Measurements from ENCODE around the gene COL4A2. TPM values are rescaled to one million over a fixed set of nuclear protein-coding genes. Genes with fewer than 3 reads are reported as not detected.

The COL4A2 gene
- total RNA-seq, 4 donors from 2014 or later, result 56.6 to 139 (median 89.1) TPM

DNA sequence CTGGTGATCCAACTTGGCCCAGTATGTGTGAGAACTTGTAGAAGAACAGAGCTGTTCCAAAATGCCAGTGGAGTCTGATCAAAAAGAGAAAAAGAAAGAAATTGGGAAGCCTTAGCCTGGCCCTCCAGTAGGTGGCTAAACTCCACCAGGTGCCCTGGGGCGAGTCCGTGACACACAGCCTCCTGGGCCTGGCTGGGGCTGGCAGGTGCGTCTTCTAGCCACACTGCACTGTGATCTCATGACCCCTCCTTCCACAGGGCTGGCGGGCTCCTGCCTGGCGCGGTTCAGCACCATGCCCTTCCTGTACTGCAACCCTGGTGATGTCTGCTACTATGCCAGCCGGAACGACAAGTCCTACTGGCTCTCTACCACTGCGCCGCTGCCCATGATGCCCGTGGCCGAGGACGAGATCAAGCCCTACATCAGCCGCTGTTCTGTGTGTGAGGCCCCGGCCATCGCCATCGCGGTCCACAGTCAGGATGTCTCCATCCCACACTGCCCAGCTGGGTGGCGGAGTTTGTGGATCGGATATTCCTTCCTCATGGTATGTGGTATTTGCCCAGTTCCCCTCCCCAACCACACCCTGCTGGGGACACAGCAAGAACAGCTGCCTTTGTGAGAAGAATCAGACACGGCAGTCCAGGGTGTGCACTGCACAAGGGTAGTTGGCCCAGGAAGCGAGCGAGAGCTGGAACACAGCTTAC lies 200.7 kb downstream of the COL4A2 start:
- H3K4me1 ChIP-seq, result peaks cover 0 to 58% (median 3%) of the 10 kb centered on the region in 4 donors
- H3K36me3 ChIP-seq, result peaks cover 0 to 39% (median 0%) of the 10 kb centered on the region in 3 donors
- TF ChIP-seq POLR2A (IDR thresholded peaks at IDR 0.05), result peak; percentile 45 to 66
- TF ChIP-seq CTCF (IDR thresholded peaks at IDR 0.05), result peak in 3 of 6 experiments; percentile 67 to 81 (median 80)
- no peaks in the 10 kb centered on the region for H3K27me3 ChIP-seq
- no peaks in the 10 kb centered on the region for H3K9me3 ChIP-seq
- H3K27ac ChIP-seq, result peak overlapping the region in 3 of 4 donors; percentile 79 to 96 (median 94)
- H3K4me3 ChIP-seq, result peak overlapping the region in 2 of 4 donors; percentile 28 to 47
- DNase-seq, result peak in 2 of 3 donors; percentile 88

GRCh38 chr13:110509478-110509926 lies 202.4 kb downstream of the COL4A2 start:
- no peaks in the 10 kb centered on the region for H3K27me3 ChIP-seq
- H3K27ac ChIP-seq, result peak overlapping the region in 3 of 4 donors; percentile 35 to 79 (median 41)
- no peaks in the 10 kb centered on the region for H3K9me3 ChIP-seq
- no peak for DNase-seq
- H3K4me1 ChIP-seq, result peaks cover 0 to 46% (median 3%) of the 10 kb centered on the region in 4 donors
- no peak overlapping the region for H3K4me3 ChIP-seq
- TF ChIP-seq CTCF (IDR thresholded peaks at IDR 0.05), result no peak
- no peak for TF ChIP-seq POLR2A (IDR thresholded peaks at IDR 0.05)
- peaks cover 0 to 32% (median 0%) of the 10 kb centered on the region in 3 donors for H3K36me3 ChIP-seq

GRCh38 chr13:110509971-110510786 lies 203.1 kb downstream of the COL4A2 start:
- Histone ChIP-seq H3K27ac (peak overlapping the region in 2 of 4 donors; percentile 35 to 41), H3K4me1 (peaks cover 0 to 42% (median 3%) of the 10 kb centered on the region in 4 donors), H3K36me3 (peaks cover 0 to 36% (median 0%) of the 10 kb centered on the region in 3 donors), H3K4me3 (no peak overlapping the region), H3K9me3 (no peaks in the 10 kb centered on the region), H3K27me3 (no peaks in the 10 kb centered on the region)
- DNase-seq, result peak in 1 of 3 donors; percentile 24
- no peak for TF ChIP-seq CTCF (IDR thresholded peaks at IDR 0.05)
- TF ChIP-seq POLR2A (IDR thresholded peaks at IDR 0.05), result no peak

GRCh38 chr13:110511509-110512181 lies 204.6 kb downstream of the COL4A2 start:
- Histone ChIP-seq H3K4me1 (peaks cover 0 to 29% (median 1%) of the 10 kb centered on the region in 4 donors), H3K27ac (no peak overlapping the region), H3K27me3 (no peaks in the 10 kb centered on the region), H3K9me3 (no peaks in the 10 kb centered on the region), H3K36me3 (peaks cover 0 to 36% (median 0%) of the 10 kb centered on the region in 3 donors), H3K4me3 (no peak overlapping the region)
- no peak for DNase-seq
- no peak for TF ChIP-seq CTCF (IDR thresholded peaks at IDR 0.05)
- no peak for TF ChIP-seq POLR2A (IDR thresholded peaks at IDR 0.05)

- no peak for DNase-seq
Measured at GRCh38 chr13:110512198-110512740, 205.2 kb downstream of the COL4A2 start.

More at GRCh38 chr13:110512198-110512740, 205.2 kb downstream of the COL4A2 start:
- TF ChIP-seq POLR2A (IDR thresholded peaks at IDR 0.05), result no peak
- TF ChIP-seq CTCF (IDR thresholded peaks at IDR 0.05), result no peak
- Histone ChIP-seq H3K36me3 (peaks cover 0 to 36% (median 0%) of the 10 kb centered on the region in 3 donors), H3K4me1 (peaks cover 0 to 30% (median 1%) of the 10 kb centered on the region in 4 donors), H3K27ac (no peak overlapping the region), H3K4me3 (no peak overlapping the region), H3K9me3 (no peaks in the 10 kb centered on the region), H3K27me3 (no peaks in the 10 kb centered on the region)
